Measurements from ENCODE around the gene RNF103. TPM values are rescaled to one million over a fixed set of nuclear protein-coding genes. Genes with fewer than 3 reads are reported as not detected.
"Not testable (repeated sequence)": the region's sequence is repeated elsewhere in the genome, so short reads cannot be mapped to it uniquely, and the experiment has no call there.

The RNF103 gene
- total RNA-seq, 4 donors from 2014 or later = 36.9 to 60.4 (median 46.4) TPM

GRCh38 chr2:86592547-86593230, 31.0 kb downstream of the RNF103 start:
- DNase-seq (ENCODE audit: extremely low spot score) = no peak
- Histone ChIP-seq H3K4me3 (no peak overlapping the region), H3K27me3 (no peaks in the 10 kb centered on the region), H3K4me1 (peaks cover 18 to 41% (median 33%) of the 10 kb centered on the region in 4 donors), H3K36me3 (no peaks in the 10 kb centered on the region), H3K9me3 (no peaks in the 10 kb centered on the region), H3K27ac (replicated peaks in 1 of 4) (peak overlapping the region; percentile 74 to 77 (median 76))
- WGBS = 44% methylated on average over 3 of the region's 3 CpGs
- TF ChIP-seq POLR2AphosphoS5 (IDR thresholded peaks at IDR 0.05) (peak; percentile 52 to 61), EP300 (IDR thresholded peaks at IDR 0.05) (no peak), POLR2A (IDR thresholded peaks at IDR 0.05; ENCODE audit: low read depth) (no peak)
- intact Hi-C loops (cut with DNase I) = no loop called here

GRCh38 chr2:86589701-86590100, 34.0 kb downstream of the RNF103 start:
- 98% methylated on average over 5 of the region's 5 CpGs for WGBS
- H3K36me3 ChIP-seq; intact Hi-C loops (cut with DNase I): not testable (repeated sequence)

DNA sequence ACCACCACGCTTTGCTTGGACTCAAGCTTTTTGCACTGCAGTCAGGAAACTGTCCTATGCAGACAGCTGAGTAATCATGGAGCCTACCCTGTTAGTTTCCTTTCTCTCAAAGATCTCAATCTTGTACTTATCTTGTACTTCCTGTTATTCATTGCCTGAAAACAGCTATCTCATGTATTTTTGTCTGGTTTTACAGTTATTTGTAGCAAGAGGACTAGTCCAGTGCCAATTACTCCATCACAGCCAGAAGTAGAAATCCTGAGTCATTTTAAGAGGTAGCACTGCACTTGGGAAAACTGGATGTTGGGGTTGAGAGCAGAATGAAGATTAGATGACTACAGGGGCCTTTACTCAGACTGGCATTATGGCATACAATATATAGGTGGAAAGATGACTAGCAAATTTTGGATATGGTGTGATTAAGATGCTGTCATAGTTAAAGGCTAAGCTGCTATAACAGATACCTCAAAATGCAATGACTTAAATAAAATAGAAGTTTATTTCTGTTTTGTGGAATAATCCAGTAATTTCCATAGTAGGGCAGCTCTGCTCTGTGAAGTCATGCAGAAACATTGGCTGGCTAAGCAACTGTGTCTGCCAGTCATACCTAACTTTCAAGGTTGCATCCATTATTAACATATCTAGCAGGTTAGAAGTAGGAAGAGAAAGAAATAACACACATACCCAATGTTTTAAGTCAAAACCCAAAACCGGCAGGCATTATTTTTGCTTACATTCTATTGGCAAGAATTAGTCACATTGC, 39.3 kb downstream of the RNF103 start:
- WGBS = 83% methylated on average over 2 of the region's 2 CpGs
- Histone ChIP-seq H3K27ac (replicated peaks in 1 of 4) (peak overlapping the region in 1 of 4 donors; percentile 9), H3K4me1 (peaks cover 0 to 11% (median 5%) of the 10 kb centered on the region in 4 donors), H3K4me3 (no peak overlapping the region), H3K9me3 (no peaks in the 10 kb centered on the region), H3K27me3 (no peaks in the 10 kb centered on the region), H3K36me3 (no peaks in the 10 kb centered on the region)
- TF ChIP-seq CTCF (IDR thresholded peaks at IDR 0.05) (no peak), POLR2AphosphoS5 (IDR thresholded peaks at IDR 0.05) (no peak), EP300 (IDR thresholded peaks at IDR 0.05) (no peak), POLR2A (IDR thresholded peaks at IDR 0.05; ENCODE audit: low read depth) (no peak)
- intact Hi-C loops (cut with DNase I) = no loop called here
- no peak for DNase-seq (ENCODE audit: extremely low spot score)

More at GRCh38 chr2:86589701-86590100, 34.0 kb downstream of the RNF103 start:
- H3K9me3 ChIP-seq; H3K4me3 ChIP-seq; H3K27me3 ChIP-seq; DNase-seq (ENCODE audit: extremely low spot score); H3K27ac ChIP-seq (replicated peaks in 1 of 4): not testable (repeated sequence)
- H3K4me1 ChIP-seq = peaks cover 15 to 29% (median 27%) of the 10 kb centered on the region in 4 donors

- intact Hi-C loops (cut with DNase I) = no loop called here
These were observed 43.1 kb downstream of the RNF103 start for GRCh38 chr2:86580560-86580959.

GRCh38 chr2:86577817-86578456, 45.7 kb downstream of the RNF103 start:
- H3K27me3 ChIP-seq = no peaks in the 10 kb centered on the region
- H3K9me3 ChIP-seq = no peaks in the 10 kb centered on the region
- TF ChIP-seq POLR2AphosphoS5 (IDR thresholded peaks at IDR 0.05) (no peak), CTCF (IDR thresholded peaks at IDR 0.05) (no peak), EP300 (IDR thresholded peaks at IDR 0.05) (no peak), POLR2A (IDR thresholded peaks at IDR 0.05; ENCODE audit: low read depth) (no peak)
- intact Hi-C loops (cut with DNase I) = no loop called here
- no peaks in the 10 kb centered on the region for H3K36me3 ChIP-seq
- WGBS = 79% methylated on average over 2 of the region's 2 CpGs
- no peaks in the 10 kb centered on the region for H3K4me1 ChIP-seq
- DNase-seq (ENCODE audit: extremely low spot score) = no peak
- no peak overlapping the region for H3K27ac ChIP-seq (replicated peaks in 1 of 4)
- no peak overlapping the region for H3K4me3 ChIP-seq

More at GRCh38 chr2:86580560-86580959, 43.1 kb downstream of the RNF103 start:
- no peak overlapping the region for H3K27ac ChIP-seq (replicated peaks in 1 of 4)
- TF ChIP-seq POLR2A (IDR thresholded peaks at IDR 0.05; ENCODE audit: low read depth) (no peak), EP300 (IDR thresholded peaks at IDR 0.05) (no peak), POLR2AphosphoS5 (IDR thresholded peaks at IDR 0.05) (no peak), CTCF (IDR thresholded peaks at IDR 0.05) (no peak)
- H3K9me3 ChIP-seq = no peaks in the 10 kb centered on the region
- no peaks in the 10 kb centered on the region for H3K36me3 ChIP-seq
- peaks cover 0 to 11% (median 5%) of the 10 kb centered on the region in 4 donors for H3K4me1 ChIP-seq
- H3K27me3 ChIP-seq = no peaks in the 10 kb centered on the region
- DNase-seq (ENCODE audit: extremely low spot score) = no peak
- H3K4me3 ChIP-seq = no peak overlapping the region

Measured in esophagus muscularis mucosa (tissue), 4 donors.